ENCODE results near the gene FAM83F. TPM values are rescaled to one million over a fixed set of nuclear protein-coding genes. Genes with fewer than 3 reads are reported as not detected.

FAM83F gene
- total and polyA plus RNA-seq, 8 donors = 0.15 to 0.73 (median 0.26) TPM

DNA sequence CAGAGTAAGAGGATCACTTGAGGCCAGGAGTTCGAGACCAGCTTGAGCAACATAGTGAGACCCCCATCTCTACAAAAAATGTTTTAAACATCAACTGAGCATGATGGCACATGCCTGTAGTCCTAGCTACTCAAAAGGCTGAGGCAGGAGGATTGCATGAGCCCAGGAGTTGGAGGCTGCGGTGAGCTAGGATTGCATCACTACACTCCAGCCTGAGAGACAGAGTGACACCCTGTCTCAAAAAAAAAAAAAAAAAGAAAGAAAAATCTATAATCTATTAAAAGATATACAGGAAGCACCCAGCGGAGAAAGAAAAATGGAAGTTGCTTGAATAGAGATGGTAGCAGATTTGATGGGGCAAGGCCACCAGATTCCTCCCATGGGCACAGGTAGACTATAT lies 61.8 kb downstream of the FAM83F start:
- intact Hi-C loops (cut with DNase I) = no loop called here
- Histone ChIP-seq H3K4me1 (peaks cover 0 to 36% of the 10 kb centered on the region in 2 donors), H3K9me3 (no peaks in the 10 kb centered on the region), H3K4me3 (no peak overlapping the region), H3K36me3 (no peaks in the 10 kb centered on the region), H3K27me3 (no peaks in the 10 kb centered on the region), H3K27ac (no peak overlapping the region)
- ATAC-seq (no peak), DNase-seq (no peak)
- TF ChIP-seq, protein P1, sequence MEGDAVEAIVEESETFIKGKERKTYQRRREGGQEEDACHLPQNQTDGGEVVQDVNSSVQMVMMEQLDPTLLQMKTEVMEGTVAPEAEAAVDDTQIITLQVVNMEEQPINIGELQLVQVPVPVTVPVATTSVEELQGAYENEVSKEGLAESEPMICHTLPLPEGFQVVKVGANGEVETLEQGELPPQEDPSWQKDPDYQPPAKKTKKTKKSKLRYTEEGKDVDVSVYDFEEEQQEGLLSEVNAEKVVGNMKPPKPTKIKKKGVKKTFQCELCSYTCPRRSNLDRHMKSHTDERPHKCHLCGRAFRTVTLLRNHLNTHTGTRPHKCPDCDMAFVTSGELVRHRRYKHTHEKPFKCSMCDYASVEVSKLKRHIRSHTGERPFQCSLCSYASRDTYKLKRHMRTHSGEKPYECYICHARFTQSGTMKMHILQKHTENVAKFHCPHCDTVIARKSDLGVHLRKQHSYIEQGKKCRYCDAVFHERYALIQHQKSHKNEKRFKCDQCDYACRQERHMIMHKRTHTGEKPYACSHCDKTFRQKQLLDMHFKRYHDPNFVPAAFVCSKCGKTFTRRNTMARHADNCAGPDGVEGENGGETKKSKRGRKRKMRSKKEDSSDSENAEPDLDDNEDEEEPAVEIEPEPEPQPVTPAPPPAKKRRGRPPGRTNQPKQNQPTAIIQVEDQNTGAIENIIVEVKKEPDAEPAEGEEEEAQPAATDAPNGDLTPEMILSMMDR (IDR thresholded peaks at IDR 0.05) = no peak

DNA sequence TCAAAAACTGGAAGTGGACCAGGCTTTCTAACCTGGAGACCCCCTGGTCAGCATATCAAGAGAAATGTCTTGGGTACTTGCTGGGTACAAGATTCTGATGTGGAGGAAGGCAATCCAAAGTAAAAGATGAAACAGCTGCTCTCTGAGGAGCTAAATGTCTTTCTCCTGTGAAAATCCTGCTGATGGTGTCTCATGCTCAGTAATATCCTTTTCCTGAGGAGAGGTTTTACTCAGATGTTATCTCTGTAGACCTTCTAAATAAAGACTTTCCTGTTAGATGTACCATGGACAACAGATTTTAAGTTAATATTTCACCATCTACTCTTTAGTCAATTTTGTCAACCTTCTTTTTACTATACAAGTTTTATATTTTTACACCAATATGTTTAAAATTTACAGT lies 62.9 kb downstream of the FAM83F start:
- Histone ChIP-seq H3K27me3 (no peaks in the 10 kb centered on the region), H3K4me3 (no peak overlapping the region), H3K4me1 (peaks cover 0 to 35% of the 10 kb centered on the region in 2 donors), H3K9me3 (no peaks in the 10 kb centered on the region), H3K36me3 (no peaks in the 10 kb centered on the region), H3K27ac (no peak overlapping the region)
- ATAC-seq (no peak), DNase-seq (no peak)
- TF ChIP-seq, protein P1 (IDR thresholded peaks at IDR 0.05) = no peak
- intact Hi-C loops (cut with DNase I) = no loop called here

DNA sequence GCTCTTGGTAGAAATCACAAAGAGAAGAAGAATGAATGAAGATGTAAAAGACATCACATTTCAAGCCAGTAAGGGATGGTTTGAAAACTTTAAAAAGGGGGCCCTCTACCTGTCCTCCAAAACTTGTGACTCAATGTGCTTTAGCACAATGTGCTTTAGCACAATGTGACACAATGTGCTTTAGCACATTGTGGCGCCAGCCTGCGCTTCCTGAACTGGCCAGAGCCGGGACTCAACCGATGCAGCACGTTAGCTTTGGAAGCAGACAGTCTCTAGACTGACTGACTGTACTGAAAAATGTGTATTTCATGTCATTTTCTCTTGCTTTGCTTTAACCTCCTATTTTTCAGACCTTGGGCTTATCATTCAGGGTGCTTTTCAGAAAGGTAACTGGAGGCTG lies 63.5 kb downstream of the FAM83F start:
- intact Hi-C loops (cut with DNase I) = no loop called here
- Histone ChIP-seq H3K9me3 (no peaks in the 10 kb centered on the region), H3K27me3 (no peaks in the 10 kb centered on the region), H3K36me3 (no peaks in the 10 kb centered on the region), H3K4me3 (no peak overlapping the region), H3K27ac (no peak overlapping the region), H3K4me1 (peaks cover 0 to 35% of the 10 kb centered on the region in 2 donors)
- DNase-seq (no peak), ATAC-seq (no peak)
- TF ChIP-seq, protein P1 (IDR thresholded peaks at IDR 0.05) = no peak

DNA sequence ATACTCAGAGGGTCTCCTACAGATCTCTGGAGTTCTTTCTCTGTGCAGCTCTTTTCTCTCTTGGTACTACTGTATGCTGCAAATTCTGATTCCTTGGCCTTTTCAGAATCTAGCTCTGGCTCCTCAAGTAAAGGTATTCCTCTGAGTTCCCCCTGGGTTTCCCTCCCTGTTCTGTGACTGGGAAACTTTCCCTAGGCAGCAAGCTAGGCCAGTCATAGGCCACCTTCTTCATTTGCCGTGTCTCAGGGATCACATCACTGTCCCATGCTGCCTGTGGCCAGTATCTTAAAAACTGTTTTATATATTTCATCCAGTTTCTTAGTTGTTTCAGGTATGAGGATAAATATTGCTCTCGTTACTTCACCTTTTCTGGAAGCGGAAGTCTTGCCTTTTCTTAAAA lies 71.2 kb downstream of the FAM83F start:
- TF ChIP-seq, protein P1 (IDR thresholded peaks at IDR 0.05) = no peak
- no peak overlapping the region for H3K27ac ChIP-seq
- intact Hi-C loops (cut with DNase I) = no loop called here
- H3K4me3 ChIP-seq = no peak overlapping the region
- no peak for DNase-seq
- no peaks in the 10 kb centered on the region for H3K36me3 ChIP-seq
- no peak for ATAC-seq
- peaks cover 0 to 6% of the 10 kb centered on the region in 2 donors for H3K4me1 ChIP-seq
- H3K27me3 ChIP-seq = no peaks in the 10 kb centered on the region
- H3K9me3 ChIP-seq = no peaks in the 10 kb centered on the region

DNA sequence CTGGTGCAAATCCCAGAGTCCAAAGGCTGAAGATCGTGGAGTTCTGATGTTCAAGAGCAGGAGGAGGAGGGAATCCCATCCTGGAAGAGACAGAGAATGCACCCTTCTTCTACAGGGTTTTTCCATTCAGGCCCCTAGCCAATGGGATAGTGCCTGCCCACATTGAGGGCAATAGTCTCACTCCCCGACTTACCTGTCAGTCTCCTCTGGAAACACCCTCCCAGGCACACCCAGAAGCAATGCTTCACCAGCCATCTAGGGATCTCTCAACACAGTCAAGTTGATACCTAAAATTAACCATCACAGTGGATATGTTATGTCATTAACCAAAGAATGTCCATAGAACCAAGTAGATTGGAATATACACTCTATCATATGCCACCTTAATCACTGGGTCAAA lies 72.9 kb downstream of the FAM83F start:
- H3K27ac ChIP-seq = no peak overlapping the region
- no peaks in the 10 kb centered on the region for H3K9me3 ChIP-seq
- H3K36me3 ChIP-seq = no peaks in the 10 kb centered on the region
- TF ChIP-seq, protein P1 (IDR thresholded peaks at IDR 0.05) = no peak
- DNase-seq (no peak), ATAC-seq (no peak)
- intact Hi-C loops (cut with DNase I) = no loop called here
- H3K27me3 ChIP-seq = no peaks in the 10 kb centered on the region
- peaks cover 0 to 11% of the 10 kb centered on the region in 2 donors for H3K4me1 ChIP-seq
- no peak overlapping the region for H3K4me3 ChIP-seq
